ENCODE results near the gene MRPL21. TPM values are rescaled to one million over a fixed set of nuclear protein-coding genes. Genes with fewer than 3 reads are reported as not detected.

Gene MRPL21
- total RNA-seq, 1 donor from 2014 or later, result 31.5 TPM

- no peak overlapping the region for H3K27ac Mint-ChIP-seq (ENCODE audit: unreplicated experiment)
- peak; percentile 69 for TF ChIP-seq CTCF (IDR thresholded peaks at IDR 0.05)
- peak overlapping the region; percentile 62 for H3K4me3 Mint-ChIP-seq (ENCODE audit: unreplicated experiment)
- H3K27me3 Mint-ChIP-seq (ENCODE audit: low read depth), result peaks cover 14% of the 10 kb centered on the region
- peaks cover 3% of the 10 kb centered on the region for H3K36me3 Mint-ChIP-seq (ENCODE audit: low read depth)
- peaks cover 5% of the 10 kb centered on the region for H3K4me1 Mint-ChIP-seq (ENCODE audit: low read depth)
- no peaks in the 10 kb centered on the region for H3K9me3 Mint-ChIP-seq (ENCODE audit: low read depth)
- DNase-seq (ENCODE audit: low spot score), result no peak
Measured at GRCh38 chr11:68855205-68855981, 48.2 kb downstream of the MRPL21 start.

- no peak overlapping the region for H3K27ac Mint-ChIP-seq (ENCODE audit: unreplicated experiment)
- peaks cover 3% of the 10 kb centered on the region for H3K36me3 Mint-ChIP-seq (ENCODE audit: low read depth)
- H3K9me3 Mint-ChIP-seq (ENCODE audit: low read depth), result no peaks in the 10 kb centered on the region
- H3K4me3 Mint-ChIP-seq (ENCODE audit: unreplicated experiment), result no peak overlapping the region
- TF ChIP-seq CTCF (IDR thresholded peaks at IDR 0.05), result no peak
- peaks cover 14% of the 10 kb centered on the region for H3K27me3 Mint-ChIP-seq (ENCODE audit: low read depth)
- peaks cover 5% of the 10 kb centered on the region for H3K4me1 Mint-ChIP-seq (ENCODE audit: low read depth)
- no peak for DNase-seq (ENCODE audit: low spot score)
Measured at GRCh38 chr11:68854273-68854958, 49.2 kb downstream of the MRPL21 start.

- no peak for DNase-seq (ENCODE audit: low spot score)
- peaks cover 3% of the 10 kb centered on the region for H3K36me3 Mint-ChIP-seq (ENCODE audit: low read depth)
- H3K4me1 Mint-ChIP-seq (ENCODE audit: low read depth), result peaks cover 5% of the 10 kb centered on the region
- TF ChIP-seq CTCF (IDR thresholded peaks at IDR 0.05), result no peak
- H3K27ac Mint-ChIP-seq (ENCODE audit: unreplicated experiment), result no peak overlapping the region
- no peaks in the 10 kb centered on the region for H3K9me3 Mint-ChIP-seq (ENCODE audit: low read depth)
- no peak overlapping the region for H3K4me3 Mint-ChIP-seq (ENCODE audit: unreplicated experiment)
- peaks cover 22% of the 10 kb centered on the region for H3K27me3 Mint-ChIP-seq (ENCODE audit: low read depth)
Measured at GRCh38 chr11:68852628-68853027, 51.0 kb downstream of the MRPL21 start.

- Mint-ChIP-seq H3K36me3 (ENCODE audit: low read depth) (peaks cover 3% of the 10 kb centered on the region), H3K27ac (ENCODE audit: unreplicated experiment) (no peak overlapping the region), H3K4me3 (ENCODE audit: unreplicated experiment) (no peak overlapping the region), H3K9me3 (ENCODE audit: low read depth) (no peaks in the 10 kb centered on the region), H3K27me3 (ENCODE audit: low read depth) (peaks cover 28% of the 10 kb centered on the region), H3K4me1 (ENCODE audit: low read depth) (peaks cover 10% of the 10 kb centered on the region)
- DNase-seq (ENCODE audit: low spot score), result no peak
- TF ChIP-seq CTCF (IDR thresholded peaks at IDR 0.05), result no peak
Measured at GRCh38 chr11:68848429-68848828, 55.2 kb downstream of the MRPL21 start.

- H3K4me3 Mint-ChIP-seq (ENCODE audit: unreplicated experiment), result no peak overlapping the region
- no peak for TF ChIP-seq CTCF (IDR thresholded peaks at IDR 0.05)
- DNase-seq (ENCODE audit: low spot score), result peak; percentile 0
- peaks cover 19% of the 10 kb centered on the region for H3K4me1 Mint-ChIP-seq (ENCODE audit: low read depth)
- H3K9me3 Mint-ChIP-seq (ENCODE audit: low read depth), result no peaks in the 10 kb centered on the region
- peaks cover 25% of the 10 kb centered on the region for H3K27me3 Mint-ChIP-seq (ENCODE audit: low read depth)
- H3K27ac Mint-ChIP-seq (ENCODE audit: unreplicated experiment), result no peak overlapping the region
- peaks cover 2% of the 10 kb centered on the region for H3K36me3 Mint-ChIP-seq (ENCODE audit: low read depth)
Measured at GRCh38 chr11:68847395-68847794, 56.2 kb downstream of the MRPL21 start.

Data from chondrocyte (in vitro differentiated cells).